HG03520 (cell line): ENCODE measurements around the gene CLCN6.

Experiments used
- ATAC-seq: cut with Tn5 transposase; IDR thresholded peaks from one replicate; pipeline ENCODE4 v1.9.1; 2021; ENCODE audit warnings: mild to moderate bottlenecking, moderate library complexity; ENCODE audit not compliant: unreplicated experiment

CLCN6 gene

GRCh38 chr1:11874624-11875023, 68.6 kb downstream of the CLCN6 start:
- ATAC-seq: no peak

GRCh38 chr1:11875094-11875493, 69.1 kb downstream of the CLCN6 start:
- no peak for ATAC-seq

- ATAC-seq: no peak
Measured at GRCh38 chr1:11877074-11877473, 71.1 kb downstream of the CLCN6 start.

GRCh38 chr1:11878081-11878890, 72.3 kb downstream of the CLCN6 start:
- ATAC-seq: no peak

GRCh38 chr1:11878891-11879190, 72.8 kb downstream of the CLCN6 start:
- ATAC-seq: no peak

GRCh38 chr1:11879311-11880180, 73.6 kb downstream of the CLCN6 start:
- no peak for ATAC-seq

- no peak for ATAC-seq
Measured at GRCh38 chr1:11880181-11880575, 74.2 kb downstream of the CLCN6 start.

- no peak for ATAC-seq
Measured at GRCh38 chr1:11880911-11881748, 75.1 kb downstream of the CLCN6 start.

GRCh38 chr1:11881749-11882441, 75.9 kb downstream of the CLCN6 start:
- ATAC-seq: no peak

GRCh38 chr1:11882814-11883538, 77.0 kb downstream of the CLCN6 start:
- no peak for ATAC-seq

GRCh38 chr1:11885916-11886315, 79.9 kb downstream of the CLCN6 start:
- ATAC-seq: no peak

- no peak for ATAC-seq
Measured at GRCh38 chr1:11886986-11887665, 81.1 kb downstream of the CLCN6 start.

- ATAC-seq: no peak
Measured at GRCh38 chr1:11887666-11888007, 81.6 kb downstream of the CLCN6 start.

- no peak for ATAC-seq
Measured at GRCh38 chr1:11888206-11888876, 82.3 kb downstream of the CLCN6 start.

GRCh38 chr1:11888877-11889208, 82.9 kb downstream of the CLCN6 start:
- no peak for ATAC-seq

- no peak for ATAC-seq
Measured at GRCh38 chr1:11891433-11892186, 85.6 kb downstream of the CLCN6 start.
